HAP-1 (cell line): Measurements from ENCODE around the gene FANCL.
"Not testable (repeated sequence)": the region's sequence is repeated elsewhere in the genome, so short reads cannot be mapped to it uniquely, and the experiment has no call there.

Source experiments
- DNase-seq, 2 experiments: peaks; one replicate each; pipeline ENCODE4 v3.0.0-alpha.2; 2016 to 2020; ENCODE audit warnings: low spot score in 2 of 2
- H3K27me3 ChIP-seq: fragments of 250-450 bp; sonication (Bioruptor Pico); 2 replicates; pipeline ENCODE4 v1.5.1; 2020; ENCODE audit warnings: low read depth, mild to moderate bottlenecking, moderate library complexity
- H3K36me3 ChIP-seq: fragments of 250-450 bp; sonication (Bioruptor Pico); replicated peaks from 2 replicates; pipeline ENCODE4 v1.5.1; 2020; ENCODE audit warnings: mild to moderate bottlenecking
- H3K4me1 ChIP-seq: fragments of 250-450 bp; sonication (Bioruptor Pico); 2 replicates; pipeline ENCODE4 v1.5.1; 2020; ENCODE audit warnings: mild to moderate bottlenecking
- H3K4me3 ChIP-seq: fragments of 250-450 bp; sonication (Bioruptor Pico); 2 replicates; pipeline ENCODE4 v1.5.1; 2020; ENCODE audit warnings: mild to moderate bottlenecking, moderate library complexity
- H3K9me3 ChIP-seq: fragments of 250-450 bp; sonication (Bioruptor Pico); 2 replicates; pipeline ENCODE4 v1.5.1; 2020; ENCODE audit warnings: mild to moderate bottlenecking, moderate library complexity
- in situ Hi-C: fragments of 300-500 bp; cut with MboI; formaldehyde crosslinking; loops from 3 replicates; pipeline ENCODE4 v1.14.3; 2020; ENCODE audit warnings: low sequenced_read_pairs, inconsistent platforms, mixed read lengths

FANCL gene

DNA sequence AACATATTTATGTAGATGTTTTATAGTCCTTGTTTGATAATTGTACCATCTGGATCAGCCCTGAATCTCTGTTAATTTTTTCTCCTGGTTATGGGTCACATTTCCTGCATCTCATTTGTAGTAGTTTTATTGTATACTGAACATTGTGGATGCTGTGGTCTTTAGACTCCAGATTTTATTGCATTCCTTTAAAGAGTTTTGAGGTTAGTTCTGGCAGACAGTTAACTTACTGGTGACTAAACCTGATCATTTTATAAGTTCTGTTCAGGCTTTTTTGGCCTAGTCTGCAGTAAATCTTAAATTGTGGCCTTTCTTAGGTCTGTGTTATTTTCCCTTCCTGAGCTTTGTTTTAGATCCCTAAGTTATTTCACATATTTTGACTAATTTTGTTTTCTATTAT, 84.3 kb downstream of the FANCL start:
- H3K4me3 ChIP-seq, result no peak overlapping the region
- H3K4me1 ChIP-seq, result peaks cover 9% of the 10 kb centered on the region
- peaks cover 28% of the 10 kb centered on the region for H3K36me3 ChIP-seq
- in situ Hi-C loops, result no loop called here
- H3K27me3 ChIP-seq, result no peaks in the 10 kb centered on the region
- DNase-seq, result no peak
- no peaks in the 10 kb centered on the region for H3K9me3 ChIP-seq

DNA sequence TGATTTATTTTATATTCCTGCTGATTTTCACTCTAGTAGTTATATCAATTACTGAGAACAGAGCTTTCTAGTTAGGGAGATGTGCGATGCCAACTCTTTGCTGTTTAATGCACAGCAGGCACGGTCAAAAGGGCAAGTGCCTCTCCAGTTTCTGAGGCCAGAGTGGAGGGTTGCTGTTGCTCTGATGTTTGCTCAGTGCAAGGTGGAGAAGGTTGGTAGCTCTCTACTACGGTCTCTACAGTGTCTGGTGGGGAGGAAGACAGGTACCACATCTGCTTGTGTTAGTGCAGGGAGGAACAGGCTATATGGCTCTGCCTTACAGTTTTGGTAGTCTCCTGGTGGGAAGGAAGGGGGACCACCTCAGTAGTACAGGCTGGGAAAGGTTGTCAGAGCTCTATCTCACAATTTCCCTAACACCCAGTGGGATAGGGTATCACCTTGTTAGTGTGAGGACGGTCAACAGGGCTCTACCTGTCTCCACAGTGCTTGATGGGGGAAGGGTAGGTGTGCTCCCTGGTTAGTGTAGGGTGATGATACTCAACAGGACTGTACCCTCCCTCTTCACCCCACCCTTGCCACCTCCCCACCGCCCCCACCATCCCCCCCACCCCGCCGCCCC, 85.9 kb downstream of the FANCL start:
- H3K27me3 ChIP-seq, result no peaks in the 10 kb centered on the region
- peaks cover 9% of the 10 kb centered on the region for H3K4me1 ChIP-seq
- H3K36me3 ChIP-seq, result peaks cover 18% of the 10 kb centered on the region
- H3K4me3 ChIP-seq, result no peak overlapping the region
- in situ Hi-C loops, result no loop called here
- DNase-seq, result no peak
- no peaks in the 10 kb centered on the region for H3K9me3 ChIP-seq

DNA sequence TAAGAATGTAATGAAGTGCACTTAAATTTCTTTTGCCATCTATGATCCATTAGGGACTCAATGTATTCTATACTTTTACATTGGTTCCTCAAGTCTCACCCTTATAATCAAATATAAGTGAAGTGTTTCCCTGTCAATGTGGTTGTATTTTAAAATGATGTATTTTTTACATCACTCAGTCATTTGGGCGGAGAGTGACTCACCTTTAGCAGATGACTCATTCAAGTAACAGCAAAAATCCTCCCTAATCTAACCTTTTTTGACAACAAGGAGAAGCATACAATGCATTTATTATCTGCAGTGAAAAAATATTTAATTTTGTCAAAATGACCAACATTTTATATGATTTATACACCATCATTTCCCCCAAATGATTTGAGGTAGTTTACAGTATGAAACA, 94.4 kb downstream of the FANCL start:
- Histone ChIP-seq H3K4me1 (no peaks in the 10 kb centered on the region), H3K27me3 (no peaks in the 10 kb centered on the region), H3K4me3 (no peak overlapping the region), H3K9me3 (no peaks in the 10 kb centered on the region), H3K36me3 (no peaks in the 10 kb centered on the region)
- in situ Hi-C loops, result no loop called here
- DNase-seq, result no peak

DNA sequence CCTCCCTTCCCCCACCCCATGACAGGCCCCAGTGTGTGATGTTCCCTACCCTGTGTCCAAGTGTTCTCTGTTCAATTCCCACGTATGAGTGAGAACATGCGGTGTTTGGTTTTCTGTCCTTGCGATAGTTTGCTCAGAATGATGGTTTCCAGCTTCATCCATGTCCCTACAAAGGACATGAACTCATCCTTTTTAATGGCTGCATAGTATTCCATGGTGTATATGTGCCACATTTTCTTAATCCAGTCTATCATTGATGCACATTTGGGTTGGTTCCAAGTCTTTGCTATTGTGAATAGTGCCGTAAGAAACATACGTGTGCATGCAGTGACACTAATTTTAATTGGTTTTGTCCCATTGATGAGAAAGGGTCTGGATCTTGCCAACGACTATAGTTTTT, 95.4 kb downstream of the FANCL start:
- not testable (repeated sequence) for H3K36me3 ChIP-seq

DNA sequence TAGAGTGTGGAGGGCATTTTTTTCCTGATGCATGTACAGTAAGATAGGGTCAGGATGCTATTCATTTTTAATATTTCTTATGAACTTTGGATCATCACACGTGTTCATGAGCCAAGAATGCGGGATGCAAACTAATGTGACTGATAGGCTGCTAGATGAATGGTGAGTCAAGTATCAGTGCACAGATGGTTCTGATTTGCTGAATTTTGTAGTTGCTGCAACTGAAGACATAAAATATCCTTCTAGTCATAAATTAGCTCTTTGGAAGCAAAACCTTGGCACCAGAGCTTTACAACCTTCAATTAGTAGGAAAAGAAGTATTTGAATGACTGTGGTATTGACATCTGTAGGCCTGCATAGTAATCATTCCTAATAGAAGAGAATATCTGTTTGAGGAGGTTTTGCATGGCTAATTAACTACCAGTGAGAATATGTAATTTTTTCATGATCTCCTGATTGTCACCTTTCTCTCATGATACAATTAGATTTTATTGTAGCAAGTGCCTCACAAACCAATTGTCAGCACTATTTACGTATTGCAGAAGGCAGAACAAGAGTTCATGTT, 100.5 kb downstream of the FANCL start:
- Histone ChIP-seq H3K4me1 (no peaks in the 10 kb centered on the region), H3K9me3 (no peaks in the 10 kb centered on the region), H3K36me3 (peaks cover 2% of the 10 kb centered on the region; the same call in 1 of the 2 replicates), H3K27me3 (no peaks in the 10 kb centered on the region), H3K4me3 (no peak overlapping the region)
- in situ Hi-C loops, result no loop called here
- no peak for DNase-seq

More for the DNA sequence above, 95.4 kb downstream of the FANCL start:
- H3K4me3 ChIP-seq, H3K27me3 ChIP-seq, in situ Hi-C loops, H3K9me3 ChIP-seq, DNase-seq, H3K4me1 ChIP-seq: not testable (repeated sequence)

DNA sequence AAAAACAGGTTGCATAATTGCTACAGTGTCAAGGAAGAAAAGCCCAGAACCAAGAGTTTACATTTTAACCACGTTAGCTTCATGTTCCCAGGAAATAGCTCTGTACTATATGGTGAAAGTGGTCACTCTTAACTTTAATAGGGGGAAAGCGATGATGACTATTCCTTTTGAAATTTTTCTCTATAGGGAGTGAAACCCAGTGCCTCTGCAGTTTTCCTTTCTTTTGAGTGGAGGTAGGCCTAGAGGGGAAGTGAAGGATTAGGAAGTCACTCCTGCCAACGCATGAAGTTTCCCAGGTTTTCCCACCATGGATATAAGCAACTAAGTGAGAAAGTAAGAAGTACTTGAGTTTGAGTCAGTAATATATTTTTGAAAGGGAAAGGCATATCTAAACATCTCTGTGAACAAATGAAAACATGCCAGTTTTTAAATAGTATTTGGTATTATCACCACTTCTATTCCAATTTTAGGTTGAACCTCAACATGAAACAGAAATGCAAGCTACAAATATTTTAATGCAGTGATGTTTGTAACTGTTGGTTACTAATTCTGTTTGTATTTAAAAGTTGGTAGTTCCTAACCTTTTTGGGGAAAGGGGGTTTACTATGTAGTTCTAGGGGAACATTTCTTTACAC, 102.6 kb downstream of the FANCL start:
- H3K9me3 ChIP-seq, result no peaks in the 10 kb centered on the region
- in situ Hi-C loops, result no loop called here
- no peaks in the 10 kb centered on the region for H3K4me1 ChIP-seq
- H3K4me3 ChIP-seq, result no peak overlapping the region
- DNase-seq, result no peak
- H3K27me3 ChIP-seq, result no peaks in the 10 kb centered on the region
- peaks cover 2% of the 10 kb centered on the region; the same call in 1 of the 2 replicates for H3K36me3 ChIP-seq

DNA sequence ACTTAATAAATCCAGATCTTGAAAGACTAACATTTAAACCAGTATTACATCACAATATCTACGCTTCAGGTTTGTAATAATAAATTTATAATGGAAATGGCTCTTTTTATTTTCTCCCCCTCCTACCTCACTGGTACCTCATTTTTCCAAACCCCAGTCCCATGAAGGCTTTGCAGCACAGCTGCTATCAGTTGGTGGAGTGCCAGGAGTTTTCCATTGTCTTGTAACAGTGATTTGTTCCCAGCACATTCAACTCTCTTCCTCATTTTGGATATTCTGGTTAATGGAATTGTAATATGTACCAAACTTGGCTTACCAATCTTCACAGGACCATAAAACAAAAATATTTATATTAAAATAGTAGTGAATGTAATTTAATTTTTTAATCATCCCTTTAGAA, 103.3 kb downstream of the FANCL start:
- Histone ChIP-seq H3K9me3 (no peaks in the 10 kb centered on the region), H3K36me3 (peaks cover 2% of the 10 kb centered on the region; the same call in 1 of the 2 replicates), H3K27me3 (no peaks in the 10 kb centered on the region), H3K4me3 (no peak overlapping the region), H3K4me1 (no peaks in the 10 kb centered on the region)
- no peak for DNase-seq
- in situ Hi-C loops, result no loop called here

DNA sequence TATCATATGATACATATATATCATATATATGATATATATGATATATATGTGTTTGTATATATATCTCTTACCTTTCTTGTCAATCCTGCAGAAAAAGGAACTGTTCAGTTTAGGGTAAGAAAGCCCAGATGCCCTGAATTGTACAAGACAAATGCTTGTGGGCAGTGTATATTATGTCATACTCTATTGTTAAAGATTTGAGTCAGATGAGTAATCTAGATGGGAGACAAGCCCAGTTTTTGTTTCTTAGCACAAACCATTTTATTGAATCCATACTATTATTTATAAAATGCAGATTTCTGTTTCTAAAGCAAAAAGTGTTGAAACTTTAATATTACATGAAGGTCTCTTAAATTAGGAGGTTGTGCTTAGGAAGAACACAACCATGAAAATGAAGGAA, 103.9 kb downstream of the FANCL start:
- in situ Hi-C loops, result no loop called here
- Histone ChIP-seq H3K36me3 (peaks cover 6% of the 10 kb centered on the region; the same call in 1 of the 2 replicates), H3K9me3 (no peaks in the 10 kb centered on the region), H3K4me3 (no peak overlapping the region), H3K27me3 (no peaks in the 10 kb centered on the region), H3K4me1 (no peaks in the 10 kb centered on the region)
- no peak for DNase-seq

DNA sequence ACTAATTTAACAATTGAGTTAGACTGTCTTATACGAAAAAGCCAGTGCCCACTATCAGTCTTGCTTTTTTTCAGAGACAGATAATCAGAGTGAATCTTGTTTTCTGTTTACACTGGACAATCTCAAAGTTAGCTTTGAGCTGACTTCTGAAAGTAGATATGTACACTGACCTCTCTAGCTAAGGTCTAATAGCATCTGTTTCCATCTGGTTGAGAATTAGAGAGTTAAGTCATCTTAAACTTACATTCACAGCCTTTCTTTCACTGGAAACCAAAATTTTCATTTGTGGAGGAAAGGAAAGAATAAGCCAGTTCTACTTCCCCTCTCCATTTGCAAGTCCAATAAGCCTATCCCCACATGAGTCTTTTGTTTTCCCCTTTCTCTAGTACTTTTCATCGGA, 105.3 kb downstream of the FANCL start:
- in situ Hi-C loops, result no loop called here
- Histone ChIP-seq H3K36me3 (peaks cover 6% of the 10 kb centered on the region; the same call in 1 of the 2 replicates), H3K4me3 (no peak overlapping the region), H3K27me3 (no peaks in the 10 kb centered on the region), H3K9me3 (no peaks in the 10 kb centered on the region), H3K4me1 (no peaks in the 10 kb centered on the region)
- no peak for DNase-seq

DNA sequence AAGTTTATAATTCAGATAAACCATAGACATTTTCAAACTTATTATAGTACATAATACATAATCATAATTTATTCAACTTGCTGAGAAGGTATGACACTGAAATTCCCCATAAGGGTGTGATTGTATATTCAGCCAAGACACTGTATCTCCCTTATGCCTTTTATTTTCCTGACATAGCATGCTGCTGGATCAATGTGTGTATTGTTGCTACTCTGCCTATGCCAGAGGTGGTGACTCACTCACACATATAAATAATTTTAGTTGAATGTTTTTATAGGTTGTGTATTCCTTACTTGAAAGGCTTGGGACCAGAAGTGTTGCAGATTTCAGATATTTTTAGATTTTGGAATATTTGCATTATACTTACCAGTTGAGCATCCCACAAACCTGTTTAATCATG, 107.7 kb downstream of the FANCL start:
- peaks cover 6% of the 10 kb centered on the region; the same call in 1 of the 2 replicates for H3K36me3 ChIP-seq
- DNase-seq, result no peak
- in situ Hi-C loops, result no loop called here

DNA sequence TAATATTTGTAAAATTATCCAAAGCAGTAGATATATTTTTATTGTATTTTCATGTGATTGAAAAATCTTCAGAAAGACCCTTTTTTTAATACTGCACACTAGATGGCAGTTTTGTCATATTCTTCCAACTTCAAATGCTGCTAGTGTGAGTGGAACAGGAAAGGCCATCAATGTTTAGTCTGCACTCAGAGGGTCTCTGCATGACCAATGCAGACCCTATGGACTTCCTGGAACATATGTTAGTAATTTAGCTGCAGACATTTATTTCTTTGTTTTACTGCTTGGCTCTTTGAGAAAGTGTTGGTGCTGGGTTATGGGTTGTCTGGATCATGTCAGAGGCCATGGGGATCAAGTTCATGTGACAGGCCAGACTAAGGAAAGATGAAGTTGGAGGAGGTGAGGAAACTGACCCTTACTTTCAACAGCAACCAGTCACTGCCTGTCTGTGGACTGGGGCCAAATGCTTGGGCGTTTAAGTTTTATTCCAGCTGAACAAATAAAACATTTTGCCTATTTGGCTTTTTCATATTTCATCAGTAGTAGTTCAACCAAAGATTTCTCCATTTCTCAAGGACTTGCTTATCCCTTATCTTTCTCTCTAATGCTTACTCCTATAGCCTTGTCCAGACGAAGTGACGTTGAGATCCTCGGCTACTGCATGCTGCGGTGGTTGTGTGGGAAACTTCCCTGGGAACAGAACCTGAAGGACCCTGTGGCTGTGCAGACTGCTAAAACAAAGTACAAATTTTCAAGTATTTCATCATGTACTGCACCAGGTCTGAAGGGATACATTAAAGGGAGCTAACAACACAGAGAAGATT, 109.7 kb downstream of the FANCL start:
- Histone ChIP-seq H3K9me3 (no peaks in the 10 kb centered on the region), H3K36me3 (peaks cover 6% of the 10 kb centered on the region; the same call in 1 of the 2 replicates), H3K4me3 (no peak overlapping the region), H3K27me3 (no peaks in the 10 kb centered on the region), H3K4me1 (no peaks in the 10 kb centered on the region)
- no peak for DNase-seq
- in situ Hi-C loops, result no loop called here

More for the DNA sequence above, 107.7 kb downstream of the FANCL start:
- Histone ChIP-seq H3K4me3 (no peak overlapping the region), H3K27me3 (no peaks in the 10 kb centered on the region), H3K9me3 (no peaks in the 10 kb centered on the region), H3K4me1 (no peaks in the 10 kb centered on the region)

DNA sequence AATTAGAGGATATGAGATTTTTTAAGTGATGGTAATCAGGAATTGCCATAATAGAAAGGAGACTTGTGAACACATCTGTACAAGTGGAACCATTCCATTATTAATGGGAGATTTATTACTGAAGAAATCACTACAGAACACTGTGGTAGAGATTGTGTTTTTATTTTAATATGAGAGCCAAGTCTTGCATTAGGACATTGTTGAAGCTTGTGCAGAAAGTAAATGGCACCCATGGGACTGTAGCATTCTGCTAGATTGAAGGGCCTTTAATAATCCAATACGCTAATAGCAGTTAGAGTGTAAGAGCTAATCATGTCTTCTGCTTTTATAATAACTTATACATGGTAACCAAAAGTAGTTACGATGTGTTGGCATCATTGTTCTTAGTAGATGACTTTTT, 110.9 kb downstream of the FANCL start:
- DNase-seq, result no peak
- Histone ChIP-seq H3K4me1 (no peaks in the 10 kb centered on the region), H3K36me3 (peaks cover 4% of the 10 kb centered on the region; the same call in 1 of the 2 replicates), H3K27me3 (no peaks in the 10 kb centered on the region), H3K4me3 (no peak overlapping the region), H3K9me3 (no peaks in the 10 kb centered on the region)
- in situ Hi-C loops, result no loop called here

DNA sequence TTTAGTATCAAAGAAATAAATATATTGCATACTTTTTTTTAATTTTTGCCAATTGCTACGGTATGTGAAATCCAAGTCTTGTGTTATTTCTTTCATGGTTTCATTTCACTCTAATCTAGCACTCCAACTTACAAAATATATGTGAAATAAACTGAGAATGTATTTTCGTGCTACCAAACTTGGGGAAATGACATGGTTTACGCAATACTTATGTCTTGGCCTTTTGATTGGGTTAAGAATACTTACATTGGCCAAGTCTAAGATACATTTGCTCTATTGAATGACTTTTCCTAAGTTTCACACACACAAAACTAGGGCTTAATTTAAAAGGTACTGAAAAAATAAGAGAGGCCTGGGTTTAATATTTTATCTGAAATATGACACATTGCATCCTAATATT, 114.0 kb downstream of the FANCL start:
- H3K4me3 ChIP-seq, result no peak overlapping the region
- no peaks in the 10 kb centered on the region; the same call in 1 of the 2 replicates for H3K36me3 ChIP-seq
- H3K4me1 ChIP-seq, result no peaks in the 10 kb centered on the region
- in situ Hi-C loops, result no loop called here
- H3K9me3 ChIP-seq, result no peaks in the 10 kb centered on the region
- DNase-seq, result no peak
- no peaks in the 10 kb centered on the region for H3K27me3 ChIP-seq

DNA sequence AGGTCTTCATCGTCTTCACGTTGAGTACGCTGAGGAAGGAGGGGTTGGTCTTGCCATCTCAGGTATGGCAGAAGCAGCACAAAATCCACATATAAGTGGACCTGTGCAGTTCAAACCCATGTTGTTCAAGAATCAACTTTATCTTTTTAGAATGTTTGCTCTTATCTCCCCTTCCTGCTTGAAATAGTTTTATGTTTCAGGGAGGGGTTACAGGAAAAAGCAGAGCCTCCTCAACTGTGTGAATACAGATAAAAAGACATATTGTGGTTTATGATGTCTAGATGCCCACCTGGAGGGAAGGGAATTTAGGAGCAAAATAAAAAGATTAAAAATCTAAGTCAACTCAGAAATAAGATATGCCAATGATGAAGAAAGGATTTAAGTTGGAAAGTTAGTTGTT, 118.6 kb downstream of the FANCL start:
- no peaks in the 10 kb centered on the region for H3K4me1 ChIP-seq
- no peak overlapping the region for H3K4me3 ChIP-seq
- no peaks in the 10 kb centered on the region for H3K9me3 ChIP-seq
- DNase-seq, result no peak
- H3K36me3 ChIP-seq, result no peaks in the 10 kb centered on the region
- no peaks in the 10 kb centered on the region for H3K27me3 ChIP-seq
- in situ Hi-C loops, result no loop called here
